ENCODE measurements around the gene SLC13A4.
"Not testable (repeated sequence)": the region's sequence is repeated elsewhere in the genome, so short reads cannot be mapped to it uniquely, and the experiment has no call there.

SLC13A4 gene

DNA sequence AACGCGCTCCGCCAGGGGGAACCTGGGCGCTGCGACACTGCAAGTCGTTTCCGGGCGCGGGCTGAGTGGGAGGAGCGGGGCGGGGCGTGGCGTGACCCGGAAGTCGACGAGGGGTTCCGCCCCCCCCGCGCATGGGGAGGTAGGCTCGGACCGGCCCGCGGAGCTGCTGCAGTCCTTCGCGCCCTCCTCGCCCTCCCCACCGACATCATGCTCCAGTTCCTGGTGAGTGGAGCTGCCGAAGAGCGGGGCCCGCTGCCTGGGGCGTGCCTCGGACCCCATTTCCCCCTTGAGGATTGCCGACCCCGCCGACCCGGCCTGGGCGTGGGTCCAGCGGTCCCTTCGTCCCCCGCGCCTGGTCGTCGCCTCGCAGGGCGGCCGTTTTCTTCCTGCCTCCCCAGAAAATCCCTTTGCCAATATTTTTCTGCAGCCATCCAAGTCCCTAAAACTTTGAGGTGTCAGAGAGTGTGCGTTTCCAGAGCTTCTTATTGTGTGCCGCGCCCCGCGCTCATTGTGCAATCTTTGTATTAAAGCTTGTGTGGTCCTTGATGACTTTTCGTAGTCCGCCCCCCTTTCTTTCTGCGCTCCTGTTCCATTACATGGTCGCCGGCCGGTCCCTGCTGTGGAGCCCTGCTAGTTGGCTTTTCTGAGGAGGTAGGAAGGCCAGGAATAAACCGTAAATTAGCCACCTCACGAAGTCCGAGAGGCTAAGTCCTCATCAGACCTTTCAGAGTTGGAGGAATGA lies 65.4 kb downstream of the SLC13A4 start, which contains the start of gene STMP1:
STMP1 (plus strand) TSS at position 142 of the 742 bp plus-strand sequence.
- DNase-seq (ENCODE audit: low read depth) = peak; percentile 94

DNA sequence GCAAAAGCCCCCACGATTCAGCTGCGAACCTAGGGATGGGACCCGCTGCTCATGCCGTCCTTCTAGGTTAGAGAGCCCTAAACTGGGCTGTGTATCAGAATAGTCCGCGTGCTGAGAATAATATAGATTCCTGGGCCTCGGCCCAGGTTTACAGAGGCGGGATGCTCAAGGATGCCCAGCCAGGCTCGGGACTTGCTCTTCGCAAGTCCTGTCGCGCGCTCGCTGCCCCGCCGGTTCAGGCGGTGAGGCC lies 65.9 kb downstream of the SLC13A4 start:
- no peak for DNase-seq (ENCODE audit: low read depth)

DNA sequence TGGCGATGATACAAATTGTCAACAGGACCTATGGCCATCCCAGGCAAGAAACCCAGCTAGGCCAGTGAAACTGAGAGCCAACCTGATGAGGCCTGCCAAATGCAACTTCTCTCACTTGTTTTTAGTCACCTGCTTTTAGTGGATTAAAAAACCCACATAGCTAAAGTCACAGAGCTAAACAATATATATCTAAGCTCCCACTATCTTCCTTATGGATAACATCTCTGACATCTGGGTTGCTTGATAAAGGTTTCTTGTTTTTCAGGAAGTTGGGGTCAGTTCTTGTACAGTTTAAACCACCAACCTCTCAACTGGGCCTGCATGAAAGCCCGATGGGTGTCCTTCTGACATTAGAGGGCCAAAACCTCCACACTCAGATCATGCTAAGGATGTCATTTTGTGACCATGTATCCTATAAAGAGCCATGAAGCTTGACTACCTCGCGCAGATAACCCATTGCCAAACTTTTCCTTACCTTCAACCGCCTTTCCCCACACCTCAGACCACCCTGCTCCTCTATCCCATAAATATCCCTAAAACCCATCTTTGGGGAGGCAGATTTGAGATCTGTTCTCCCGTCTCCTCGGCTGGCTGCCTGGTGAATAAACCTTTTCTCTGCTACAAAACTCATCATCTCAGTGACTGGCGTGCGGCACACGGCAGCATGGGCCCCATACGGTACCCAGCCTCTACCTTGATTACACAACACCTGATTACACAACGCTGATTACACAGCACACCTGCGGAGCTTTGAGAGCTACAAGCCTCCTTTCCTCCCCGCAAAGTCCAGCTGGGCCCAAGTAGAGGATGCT lies 66.5 kb downstream of the SLC13A4 start:
- DNase-seq (ENCODE audit: low read depth) = no peak

DNA sequence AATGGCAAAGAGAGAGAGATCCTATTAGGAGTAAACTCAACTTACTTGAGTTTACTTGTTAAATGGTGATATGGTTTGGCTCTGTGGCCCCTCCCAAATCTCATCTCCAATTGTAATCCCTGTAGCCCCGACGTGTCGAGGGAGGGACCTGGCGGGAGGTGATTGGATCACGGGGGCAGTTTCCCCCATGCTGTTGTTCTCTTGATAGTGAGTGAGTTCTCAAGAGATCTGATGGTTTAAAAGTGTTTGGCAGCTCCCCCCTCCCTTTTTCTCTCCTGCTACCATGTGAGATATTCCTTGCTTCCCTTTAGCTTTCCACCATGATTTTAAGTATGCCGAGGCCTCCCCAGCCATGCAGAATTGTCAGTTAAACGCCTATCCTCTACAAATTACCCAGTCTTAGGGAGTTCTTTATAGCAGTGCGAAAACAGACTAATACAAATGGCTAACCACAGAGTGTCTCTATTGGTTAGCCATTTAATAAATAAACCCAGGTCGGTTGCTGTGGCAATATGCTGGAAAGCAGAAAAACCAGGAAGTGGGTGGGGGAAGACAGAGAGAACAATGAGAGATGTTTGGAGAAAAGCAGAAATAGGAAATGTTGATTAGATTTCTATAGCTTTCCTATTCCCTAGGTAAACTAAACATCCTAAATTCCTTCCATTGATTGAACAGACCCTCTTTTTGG lies 68.7 kb downstream of the SLC13A4 start:
- no peak for DNase-seq (ENCODE audit: low read depth)

DNA sequence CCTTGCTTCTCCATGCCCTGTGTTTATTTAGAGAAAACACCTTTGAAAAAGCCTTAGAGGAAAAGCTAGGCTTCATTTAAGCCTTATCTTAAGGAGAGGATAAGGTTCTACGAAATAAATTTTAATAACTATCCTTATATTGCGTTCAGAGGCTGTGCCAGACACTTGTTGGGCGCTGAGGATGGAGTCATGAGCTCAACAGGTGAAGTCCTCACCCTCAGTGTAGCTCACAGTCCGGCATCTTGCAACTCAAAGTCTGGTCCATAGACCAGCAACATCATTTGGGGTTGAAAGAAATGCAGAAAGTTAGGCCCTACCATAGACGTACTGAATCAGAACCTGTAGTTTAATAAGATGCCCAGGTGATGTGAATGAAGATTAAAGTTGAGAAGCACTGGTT lies 69.4 kb downstream of the SLC13A4 start:
- DNase-seq (ENCODE audit: low read depth) = no peak

DNA sequence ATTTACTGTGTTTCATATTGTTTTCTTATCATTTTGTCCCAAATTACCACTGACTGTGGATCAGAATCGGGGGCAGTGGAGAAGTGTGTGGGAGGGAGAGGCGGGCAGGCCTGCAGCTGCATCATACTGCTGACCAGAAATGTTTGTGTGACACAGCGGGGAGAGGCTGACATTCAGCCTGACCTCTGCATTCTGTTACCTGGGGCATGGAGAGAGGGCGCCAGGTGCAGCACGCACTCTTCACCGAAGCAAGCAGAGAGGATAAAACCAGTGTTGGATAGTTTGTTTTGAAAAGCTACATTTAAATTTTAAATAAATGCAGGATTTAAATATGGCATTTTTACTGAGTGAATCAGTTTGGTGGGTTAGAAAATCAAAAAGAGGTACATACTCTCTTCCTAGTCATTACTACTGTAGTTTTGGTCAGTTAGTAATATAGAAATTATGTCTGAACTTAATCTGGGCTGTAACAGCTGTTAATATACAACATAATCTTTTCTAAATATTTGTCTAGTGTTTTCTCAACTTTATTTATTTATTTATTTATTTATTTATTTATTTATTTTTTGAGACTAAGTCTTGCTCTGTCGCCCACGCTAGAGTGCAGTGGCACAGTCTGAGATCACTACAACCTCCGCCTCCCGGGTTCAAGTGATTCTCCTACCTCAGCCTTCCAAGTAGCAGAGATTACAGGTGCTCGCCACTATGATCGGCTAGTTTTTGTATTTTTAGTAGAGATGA lies 74.5 kb downstream of the SLC13A4 start:
- no peak for DNase-seq (ENCODE audit: low read depth)

DNA sequence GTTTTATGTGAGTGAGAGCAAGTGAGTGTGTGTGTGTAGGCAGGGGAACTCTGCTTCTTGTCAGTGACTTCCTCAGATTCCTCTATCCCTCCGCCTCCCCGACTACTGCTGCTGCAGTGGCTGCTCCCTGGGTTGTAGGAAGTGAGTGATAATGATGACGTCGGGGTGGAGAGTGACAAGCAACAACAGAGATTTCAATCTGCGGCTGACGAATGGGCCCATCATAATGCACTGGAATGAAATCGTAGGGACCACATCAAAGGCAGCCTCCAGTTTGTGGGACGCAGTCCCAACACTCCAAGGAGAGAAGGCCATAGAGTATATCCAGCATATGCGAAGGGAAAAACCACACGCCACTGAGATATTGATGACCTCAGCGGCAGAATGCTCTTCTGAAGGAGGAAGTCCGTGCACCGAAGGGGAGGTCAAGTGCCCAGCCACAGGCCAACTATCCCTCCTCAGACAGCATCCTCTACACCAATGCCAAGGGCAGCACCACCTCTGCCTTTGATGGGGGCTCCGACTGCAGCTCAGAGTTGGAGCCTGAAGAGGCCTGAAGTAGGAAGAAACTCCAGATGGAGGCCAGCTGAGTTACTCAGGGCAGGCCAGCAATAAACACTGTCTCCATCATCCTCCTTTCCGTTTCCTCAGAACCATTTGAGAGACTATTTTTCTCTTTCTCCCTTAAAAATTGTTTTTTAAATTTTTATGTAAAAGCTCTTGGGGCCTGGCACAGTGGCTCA lies 77.0 kb downstream of the SLC13A4 start:
- DNase-seq (ENCODE audit: low read depth) = peak; percentile 22

DNA sequence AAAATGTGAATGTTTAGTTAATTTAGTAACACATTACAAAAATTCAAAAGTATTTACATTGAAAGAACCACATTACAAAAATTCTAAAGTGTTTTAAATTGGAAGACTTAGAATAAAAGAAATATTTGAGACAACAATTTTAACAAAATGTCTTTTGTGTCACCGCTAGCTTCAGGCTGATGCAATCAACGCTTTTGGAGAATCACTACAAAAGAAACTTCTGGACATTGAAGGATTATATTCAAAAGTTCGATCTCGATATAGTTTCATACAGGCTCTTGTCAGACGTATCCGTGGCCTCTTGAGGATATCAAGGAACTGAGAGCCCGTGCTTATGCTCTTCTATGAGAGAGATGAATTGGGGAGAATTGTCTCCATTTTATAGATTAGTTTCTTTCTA lies 79.8 kb downstream of the SLC13A4 start:
- DNase-seq (ENCODE audit: low read depth) = no peak

DNA sequence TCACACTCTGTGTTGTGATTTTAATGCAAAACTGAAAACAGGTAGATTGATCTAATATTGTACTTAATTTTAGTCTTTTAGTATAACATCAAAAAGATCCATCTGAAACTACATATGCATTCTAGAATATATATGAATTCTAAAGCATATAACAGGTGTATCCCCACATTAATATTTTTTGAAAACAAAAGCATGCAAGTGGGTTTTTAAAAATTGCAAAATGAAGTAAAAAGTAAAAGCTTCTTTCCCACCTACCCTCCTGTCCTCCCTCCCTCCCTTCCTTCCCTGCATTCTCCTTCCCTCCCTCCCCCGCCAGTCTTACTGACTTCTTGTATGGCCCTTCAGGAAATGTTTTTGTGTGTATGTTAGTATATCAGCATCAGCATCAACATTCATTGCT lies 80.2 kb downstream of the SLC13A4 start:
- no peak for DNase-seq (ENCODE audit: low read depth)

DNA sequence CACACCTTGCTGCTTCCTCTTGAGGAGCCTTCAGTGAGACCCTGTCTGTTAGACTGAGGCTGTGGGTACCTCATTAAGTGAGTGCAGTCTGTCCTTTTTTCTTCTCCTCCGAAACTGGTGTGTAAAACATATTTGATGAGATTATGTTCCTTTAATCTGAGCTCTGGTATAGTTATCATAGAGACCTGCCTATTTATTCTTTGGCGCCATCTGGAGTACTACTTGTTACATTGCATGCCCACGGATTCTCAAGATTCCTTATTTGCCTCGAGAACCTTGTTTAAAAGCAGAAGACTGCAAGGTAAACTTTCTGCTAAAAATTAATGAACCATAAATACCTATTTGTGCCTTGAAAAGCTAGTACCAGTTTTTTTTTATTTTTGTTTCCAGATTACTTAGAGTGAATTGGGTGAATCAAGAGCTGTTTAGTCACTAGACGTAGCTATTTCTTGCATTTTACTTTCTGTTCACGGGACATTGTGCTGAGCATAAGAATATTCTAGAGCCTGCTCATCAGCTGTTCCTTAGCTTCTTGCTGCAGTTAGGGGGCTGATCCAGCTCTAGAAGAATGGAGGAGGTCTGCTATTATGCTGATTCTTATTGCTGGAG lies 82.6 kb downstream of the SLC13A4 start:
- DNase-seq (ENCODE audit: low read depth) = peak; percentile 62

DNA sequence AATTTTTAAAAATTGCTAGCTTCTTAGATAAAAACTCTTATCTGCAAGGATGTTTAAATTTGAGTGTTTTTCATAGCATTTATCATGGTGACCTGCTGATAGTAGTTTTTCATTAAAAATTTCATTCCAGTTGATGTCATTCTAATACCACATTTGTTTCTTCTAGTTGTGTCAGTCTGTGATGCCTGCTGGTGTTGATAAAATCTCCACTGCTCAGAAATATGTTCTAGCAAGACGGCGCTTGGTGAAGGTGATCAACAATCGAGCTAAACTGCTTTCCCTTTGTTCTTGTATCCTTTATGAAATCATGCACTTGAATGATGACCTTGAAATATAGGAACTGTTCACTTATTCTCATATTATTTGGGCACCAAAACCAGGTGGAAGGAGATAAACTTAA lies 83.3 kb downstream of the SLC13A4 start:
- DNase-seq (ENCODE audit: low read depth) = no peak

DNA sequence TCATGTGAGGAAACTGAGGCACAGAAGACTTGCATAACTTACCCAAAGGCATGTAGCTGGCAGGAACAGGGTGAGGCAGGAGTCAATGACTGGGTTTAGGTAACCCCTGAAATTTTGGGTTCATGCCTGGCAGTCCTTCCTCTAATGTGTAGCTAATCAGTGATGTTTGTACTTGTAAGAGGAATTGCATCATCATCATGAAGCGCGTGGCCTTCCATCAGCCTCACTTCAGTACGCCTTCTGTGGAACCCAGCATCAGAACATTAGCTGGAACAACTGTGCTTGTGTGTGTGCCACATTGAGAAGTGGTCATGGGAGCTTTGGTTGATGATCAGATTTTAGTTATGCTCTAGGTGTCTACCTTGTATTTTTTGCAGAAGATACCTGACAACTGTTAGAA lies 83.8 kb downstream of the SLC13A4 start:
- no peak for DNase-seq (ENCODE audit: low read depth)

DNA sequence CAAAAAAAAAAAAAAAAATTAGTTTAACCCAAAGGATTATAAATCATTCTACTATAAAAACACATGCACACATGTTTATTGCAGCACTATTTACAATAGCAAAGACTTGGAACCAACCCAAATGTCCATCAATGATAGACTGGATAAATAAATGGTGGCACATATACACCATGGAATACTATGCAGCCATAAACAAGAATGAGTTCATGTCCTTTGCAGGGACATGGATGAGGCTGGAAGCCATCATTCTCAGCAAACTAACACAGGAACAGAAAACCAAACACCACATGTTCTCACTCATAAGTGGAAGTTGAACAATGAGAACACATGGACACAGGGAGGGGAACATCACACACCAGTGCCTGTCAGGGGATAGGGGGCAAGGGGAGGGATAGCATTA lies 88.3 kb downstream of the SLC13A4 start:
- not testable (repeated sequence) for DNase-seq (ENCODE audit: low read depth)

DNA sequence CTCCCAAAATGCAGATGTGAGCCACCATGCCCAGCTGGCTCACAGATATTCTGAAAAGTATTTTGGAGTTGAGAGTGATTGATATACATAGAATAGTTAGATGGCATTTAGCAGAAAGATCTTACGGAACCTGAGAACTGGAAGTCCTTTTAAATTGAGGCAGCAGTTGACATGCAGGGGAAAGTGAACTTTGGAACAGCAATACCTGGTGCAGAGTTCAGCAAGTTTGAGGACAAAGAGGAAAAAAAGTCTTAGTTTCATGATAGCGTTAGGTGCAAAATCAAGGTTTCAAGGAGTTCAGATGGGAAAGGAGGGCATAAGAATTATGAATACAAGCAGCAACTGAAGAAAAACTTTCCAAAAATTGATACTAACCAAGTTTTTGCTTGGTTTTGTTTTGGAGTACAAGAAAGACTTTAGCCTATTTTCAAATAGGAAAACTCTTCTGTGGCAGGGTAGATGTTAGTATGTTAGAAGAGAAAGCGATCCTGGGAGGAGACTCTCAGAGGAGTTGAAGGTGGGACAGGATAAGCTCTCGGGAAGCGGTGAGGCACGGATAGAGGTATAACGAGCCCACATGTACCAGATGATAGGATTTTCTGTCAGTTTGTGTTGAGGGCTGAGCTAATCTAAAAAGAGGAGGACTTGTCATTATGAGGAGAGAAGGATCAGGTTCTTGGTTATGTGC lies 93.7 kb downstream of the SLC13A4 start:
- DNase-seq (ENCODE audit: low read depth) = no peak

Data from EH (cell line).